ENCODE measurements around the gene SYNE3.

The SYNE3 gene
- 61.3 to 384 reads per million in 2 experiments for total RNA-seq

- DNase-seq (ENCODE audit: low read depth) = peak; percentile 39
Measured at GRCh38 chr14:95516554-95517181, at the start of gene SYNE3. Gene SYNE3, minus strand, starts transcription at chr14:95516650. Its CDS starts 40,829 bp downstream, at chr14:95475821.

- DNase-seq (ENCODE audit: low read depth) = no peak
Measured at GRCh38 chr14:95564060-95564459, 47.6 kb upstream of the SYNE3 start.

- DNase-seq (ENCODE audit: low read depth) = no peak
Measured at GRCh38 chr14:95562892-95563685, 46.6 kb upstream of the SYNE3 start.

- peak; percentile 74 for DNase-seq (ENCODE audit: low read depth)
Measured at GRCh38 chr14:95561001-95561412, 44.6 kb upstream of the SYNE3 start.

GRCh38 chr14:95559203-95559602, 42.8 kb upstream of the SYNE3 start:
- no peak for DNase-seq (ENCODE audit: low read depth)

- DNase-seq (ENCODE audit: low read depth) = no peak
Measured at GRCh38 chr14:95557832-95558231, 41.4 kb upstream of the SYNE3 start.

- no peak for DNase-seq (ENCODE audit: low read depth)
Measured at GRCh38 chr14:95557291-95557690, 40.8 kb upstream of the SYNE3 start.

GRCh38 chr14:95555053-95555452, 38.6 kb upstream of the SYNE3 start:
- no peak for DNase-seq (ENCODE audit: low read depth)

GRCh38 chr14:95553141-95553540, 36.7 kb upstream of the SYNE3 start:
- no peak for DNase-seq (ENCODE audit: low read depth)

GRCh38 chr14:95551435-95551834, 35.0 kb upstream of the SYNE3 start:
- DNase-seq (ENCODE audit: low read depth) = no peak

GRCh38 chr14:95549656-95550585, 33.5 kb upstream of the SYNE3 start:
- no peak for DNase-seq (ENCODE audit: low read depth)

- no peak for DNase-seq (ENCODE audit: low read depth)
Measured at GRCh38 chr14:95548328-95548929, 32.0 kb upstream of the SYNE3 start.

GRCh38 chr14:95547626-95548327, 31.3 kb upstream of the SYNE3 start:
- no peak for DNase-seq (ENCODE audit: low read depth)

- DNase-seq (ENCODE audit: low read depth) = no peak
Measured at GRCh38 chr14:95547272-95547625, 30.8 kb upstream of the SYNE3 start.

GRCh38 chr14:95545515-95546168, 29.2 kb upstream of the SYNE3 start:
- no peak for DNase-seq (ENCODE audit: low read depth)

- DNase-seq (ENCODE audit: low read depth) = no peak
Measured at GRCh38 chr14:95544588-95544987, 28.1 kb upstream of the SYNE3 start.

GRCh38 chr14:95543021-95543420, 26.6 kb upstream of the SYNE3 start:
- DNase-seq (ENCODE audit: low read depth) = no peak

GRCh38 chr14:95541932-95542930, 25.8 kb upstream of the SYNE3 start:
- DNase-seq (ENCODE audit: low read depth) = no peak

- DNase-seq (ENCODE audit: low read depth) = no peak
Measured at GRCh38 chr14:95541346-95541745, 24.9 kb upstream of the SYNE3 start.

Data from T follicular helper cell (primary cell).